Osteoblast (primary cell): ENCODE measurements around the gene CLTCL1. TPM values are rescaled to one million over a fixed set of nuclear protein-coding genes. Genes with fewer than 3 reads are reported as not detected.
"Not testable (repeated sequence)": the region's sequence is repeated elsewhere in the genome, so short reads cannot be mapped to it uniquely, and the experiment has no call there.

Experiments used
- DNase-seq: peaks from one replicate; pipeline ENCODE4 v3.0.0; 2011; ENCODE audit warnings: low spot score, mixed read lengths; ENCODE audit not compliant: insufficient read length; ENCODE audit errors: missing footprints
- H2AFZ ChIP-seq: 2 replicates; pipeline ENCODE4 v1.6.0; 2011; ENCODE audit warnings: mild to moderate bottlenecking, low read length
- H3K27ac ChIP-seq: 2 replicates; pipeline ENCODE4 v1.5.1; 2011; ENCODE audit warnings: mild to moderate bottlenecking, low read depth, low read length, moderate library complexity
- H3K27me3 ChIP-seq: 2 replicates; pipeline ENCODE4 v1.6.0; 2012; ENCODE audit warnings: mild to moderate bottlenecking, control low read depth, inconsistent platforms, low read length, moderate library complexity; ENCODE audit not compliant: insufficient read depth
- H3K36me3 ChIP-seq: 2 replicates; pipeline ENCODE4 v1.5.1; 2011; ENCODE audit warnings: mild to moderate bottlenecking, low read length, control low read depth, moderate library complexity; ENCODE audit not compliant: insufficient read depth
- H3K4me1 ChIP-seq: 2 replicates; pipeline ENCODE4 v1.5.1; 2011; ENCODE audit warnings: mild to moderate bottlenecking, low read length, control low read depth, moderate library complexity; ENCODE audit not compliant: insufficient read depth
- H3K4me2 ChIP-seq: 2 replicates; pipeline ENCODE4 v1.6.0; 2011; ENCODE audit warnings: mild to moderate bottlenecking, low read length; ENCODE audit not compliant: insufficient read depth
- H3K4me3 ChIP-seq: fragments of 200-600 bp; sonication (generic); 3 replicates; pipeline ENCODE4 v1.5.1; 2012; ENCODE audit warnings: mild to moderate bottlenecking, low read length, inconsistent platforms; ENCODE audit not compliant: insufficient read depth
- H3K79me2 ChIP-seq: 2 replicates; pipeline ENCODE4 v1.6.0; 2012; ENCODE audit warnings: mild to moderate bottlenecking, low read length, control low read depth, inconsistent platforms; ENCODE audit not compliant: insufficient read depth
- H3K9me3 ChIP-seq: 2 replicates; pipeline ENCODE4 v1.5.1; 2011; ENCODE audit warnings: low read depth, low read length, control low read depth
- H4K20me1 ChIP-seq: 2 replicates; pipeline ENCODE4 v1.6.0; 2012; ENCODE audit warnings: mild to moderate bottlenecking, low read length, control low read depth; ENCODE audit not compliant: insufficient read depth
- total RNA-seq: library from RNA; depleted of rRNA; stranded (reverse); fragments of >200 nt; gene quantifications from 2 replicates; pipeline ENCODE4 v1.2.3, GENCODE V29; 2012
- TF ChIP-seq, protein P1 (sequence below): IDR thresholded peaks from 2 replicates; pipeline ENCODE4 v1.5.1; 2011; ENCODE audit warnings: mild to moderate bottlenecking, low read depth, low read length, moderate library complexity; ENCODE audit errors: extremely low read depth

Gene CLTCL1
- total RNA-seq, 1 donor = 29.7 TPM

DNA sequence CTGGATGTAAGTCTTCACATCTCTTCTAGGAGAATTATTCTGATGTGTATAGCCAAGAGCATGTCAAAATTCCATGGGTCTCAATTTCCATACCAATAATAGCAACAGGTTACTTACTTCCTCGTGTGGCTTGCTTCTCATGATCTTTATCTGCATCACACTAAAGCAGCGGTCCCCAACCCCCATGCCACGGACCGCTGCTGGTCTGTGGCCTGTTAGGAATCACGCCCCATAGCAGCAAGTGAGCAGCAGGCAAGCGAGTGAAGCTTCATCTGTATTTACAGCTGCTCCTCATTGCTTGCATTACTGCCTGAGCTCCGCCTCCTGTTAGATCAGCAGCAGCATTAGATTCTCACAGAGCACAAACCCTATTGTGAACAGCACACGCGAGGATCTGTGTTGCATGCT is 84.1 kb downstream of the CLTCL1 start:
- Histone ChIP-seq H3K4me3 (no peak overlapping the region), H3K27me3 (no peaks in the 10 kb centered on the region), H3K4me2 (no peak overlapping the region), H4K20me1 (no peaks in the 10 kb centered on the region), H3K79me2 (no peaks in the 10 kb centered on the region), H3K27ac (no peak overlapping the region), H3K4me1 (no peaks in the 10 kb centered on the region), H3K9me3 (no peaks in the 10 kb centered on the region), H2AFZ (no peak overlapping the region), H3K36me3 (peaks cover 9% of the 10 kb centered on the region)
- peak; percentile 49 for DNase-seq
- TF ChIP-seq, protein P1, sequence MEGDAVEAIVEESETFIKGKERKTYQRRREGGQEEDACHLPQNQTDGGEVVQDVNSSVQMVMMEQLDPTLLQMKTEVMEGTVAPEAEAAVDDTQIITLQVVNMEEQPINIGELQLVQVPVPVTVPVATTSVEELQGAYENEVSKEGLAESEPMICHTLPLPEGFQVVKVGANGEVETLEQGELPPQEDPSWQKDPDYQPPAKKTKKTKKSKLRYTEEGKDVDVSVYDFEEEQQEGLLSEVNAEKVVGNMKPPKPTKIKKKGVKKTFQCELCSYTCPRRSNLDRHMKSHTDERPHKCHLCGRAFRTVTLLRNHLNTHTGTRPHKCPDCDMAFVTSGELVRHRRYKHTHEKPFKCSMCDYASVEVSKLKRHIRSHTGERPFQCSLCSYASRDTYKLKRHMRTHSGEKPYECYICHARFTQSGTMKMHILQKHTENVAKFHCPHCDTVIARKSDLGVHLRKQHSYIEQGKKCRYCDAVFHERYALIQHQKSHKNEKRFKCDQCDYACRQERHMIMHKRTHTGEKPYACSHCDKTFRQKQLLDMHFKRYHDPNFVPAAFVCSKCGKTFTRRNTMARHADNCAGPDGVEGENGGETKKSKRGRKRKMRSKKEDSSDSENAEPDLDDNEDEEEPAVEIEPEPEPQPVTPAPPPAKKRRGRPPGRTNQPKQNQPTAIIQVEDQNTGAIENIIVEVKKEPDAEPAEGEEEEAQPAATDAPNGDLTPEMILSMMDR = no peak

DNA sequence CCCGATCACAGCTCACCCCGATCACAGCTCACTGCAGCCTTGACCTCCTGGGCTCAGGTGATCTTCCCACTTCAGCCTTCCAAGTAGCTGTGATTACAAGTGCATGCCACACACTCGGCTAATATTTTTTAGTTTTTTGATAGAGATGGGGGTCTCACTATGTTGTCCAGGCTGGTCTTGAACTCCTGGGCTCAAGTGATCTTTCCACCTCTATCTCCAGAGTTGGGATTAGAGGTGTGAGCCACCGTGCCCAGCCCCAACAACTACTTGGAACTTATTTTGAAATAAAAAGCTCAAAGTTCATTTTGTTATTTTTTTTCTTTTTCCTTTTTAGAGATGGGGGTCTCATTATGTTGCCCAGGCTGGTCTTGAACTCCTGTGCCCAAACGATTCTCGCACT is 85.2 kb downstream of the CLTCL1 start:
- Histone ChIP-seq H4K20me1 (no peaks in the 10 kb centered on the region), H3K27me3 (no peaks in the 10 kb centered on the region), H3K4me1 (no peaks in the 10 kb centered on the region), H3K4me2 (no peak overlapping the region), H3K36me3 (peaks cover 9% of the 10 kb centered on the region), H3K9me3 (no peaks in the 10 kb centered on the region), H2AFZ (no peak overlapping the region), H3K27ac (no peak overlapping the region), H3K79me2 (no peaks in the 10 kb centered on the region), H3K4me3 (no peak overlapping the region)
- TF ChIP-seq, protein P1 = no peak
- no peak for DNase-seq

DNA sequence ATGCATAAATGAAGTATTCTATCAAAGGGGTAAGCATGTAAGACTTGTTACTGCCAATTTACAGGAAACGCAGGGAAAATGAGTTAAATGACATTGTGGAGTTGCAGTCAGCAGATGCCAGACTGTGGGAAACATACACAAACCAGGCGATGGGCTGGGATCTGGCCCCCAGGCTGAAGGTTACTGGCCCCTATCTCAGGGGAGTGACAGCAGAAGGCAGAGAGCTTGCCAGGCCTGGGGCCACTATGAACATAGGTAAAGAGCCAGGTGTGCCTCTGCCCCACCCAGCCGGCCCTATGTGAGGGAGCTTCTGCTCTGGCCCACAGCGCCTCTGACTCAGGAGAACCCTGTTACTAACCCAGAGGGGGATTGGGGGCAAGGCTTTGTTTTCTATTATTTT is 86.9 kb downstream of the CLTCL1 start:
- Histone ChIP-seq H3K4me3 (no peak overlapping the region), H3K9me3 (no peaks in the 10 kb centered on the region), H3K79me2 (no peaks in the 10 kb centered on the region), H3K27me3 (no peaks in the 10 kb centered on the region), H3K4me1 (no peaks in the 10 kb centered on the region), H3K27ac (no peak overlapping the region), H4K20me1 (no peaks in the 10 kb centered on the region), H3K36me3 (peaks cover 9% of the 10 kb centered on the region), H2AFZ (no peak overlapping the region), H3K4me2 (no peak overlapping the region)
- TF ChIP-seq, protein P1 = no peak
- peak; percentile 26 for DNase-seq

DNA sequence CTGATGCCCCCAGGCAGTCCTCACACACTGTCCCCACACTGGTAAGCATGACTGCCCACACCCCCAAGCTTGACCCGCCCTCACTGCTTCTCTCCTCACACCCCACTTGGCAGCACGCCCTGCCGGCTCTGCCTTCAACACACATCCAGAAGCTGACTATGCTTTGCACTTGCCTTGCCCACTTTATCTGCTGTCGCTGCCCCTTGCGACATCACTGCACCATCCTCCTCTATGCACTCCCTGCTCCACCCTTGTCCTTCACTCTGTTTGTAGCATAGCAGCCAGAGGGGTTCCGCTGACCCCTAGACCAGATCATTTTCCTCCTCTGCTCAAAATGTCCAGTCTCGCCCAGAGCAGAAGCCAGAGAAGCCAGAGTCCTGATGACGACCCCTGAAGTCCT is 87.7 kb downstream of the CLTCL1 start:
- no peaks in the 10 kb centered on the region for H3K4me1 ChIP-seq
- H3K9me3 ChIP-seq = no peaks in the 10 kb centered on the region
- no peaks in the 10 kb centered on the region for H4K20me1 ChIP-seq
- H2AFZ ChIP-seq = no peak overlapping the region
- DNase-seq = peak; percentile 26
- no peak overlapping the region for H3K27ac ChIP-seq
- no peak overlapping the region for H3K4me2 ChIP-seq
- no peak overlapping the region for H3K4me3 ChIP-seq
- H3K36me3 ChIP-seq = peaks cover 7% of the 10 kb centered on the region
- TF ChIP-seq, protein P1 = no peak
- H3K79me2 ChIP-seq = no peaks in the 10 kb centered on the region
- H3K27me3 ChIP-seq = no peaks in the 10 kb centered on the region

DNA sequence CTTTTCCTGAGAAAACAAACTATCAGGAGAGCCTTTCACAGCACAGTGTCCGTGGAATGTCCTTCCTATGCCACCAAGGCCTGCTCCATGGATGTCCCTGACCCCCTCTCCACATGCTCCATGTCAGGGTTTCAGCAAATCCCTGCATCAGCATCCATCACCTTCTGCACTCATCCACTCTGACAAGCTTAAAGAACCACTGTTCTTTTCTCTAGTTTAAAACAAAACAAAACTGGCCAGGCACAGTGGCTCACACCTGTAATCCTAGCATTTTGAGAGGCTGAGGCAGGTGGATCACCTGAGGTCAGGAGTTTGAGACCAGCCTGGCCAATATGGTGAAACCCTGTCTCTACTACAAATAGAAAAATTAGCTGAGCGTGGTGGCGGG is 88.7 kb downstream of the CLTCL1 start:
- not testable (repeated sequence) for H3K9me3 ChIP-seq, H3K4me3 ChIP-seq, DNase-seq, H3K36me3 ChIP-seq, H3K27me3 ChIP-seq, H3K27ac ChIP-seq, H4K20me1 ChIP-seq, H2AFZ ChIP-seq, H3K79me2 ChIP-seq, H3K4me2 ChIP-seq, H3K4me1 ChIP-seq
